8988T (cell line): Measurements from ENCODE around the gene ARNT2.

Source experiments
- DNase-seq: peaks from one replicate; pipeline ENCODE4 v3.0.0; 2011

Gene ARNT2

GRCh38 chr15:80582816-80583423 is 178.7 kb downstream of the ARNT2 start:
- DNase-seq, result no peak

DNA sequence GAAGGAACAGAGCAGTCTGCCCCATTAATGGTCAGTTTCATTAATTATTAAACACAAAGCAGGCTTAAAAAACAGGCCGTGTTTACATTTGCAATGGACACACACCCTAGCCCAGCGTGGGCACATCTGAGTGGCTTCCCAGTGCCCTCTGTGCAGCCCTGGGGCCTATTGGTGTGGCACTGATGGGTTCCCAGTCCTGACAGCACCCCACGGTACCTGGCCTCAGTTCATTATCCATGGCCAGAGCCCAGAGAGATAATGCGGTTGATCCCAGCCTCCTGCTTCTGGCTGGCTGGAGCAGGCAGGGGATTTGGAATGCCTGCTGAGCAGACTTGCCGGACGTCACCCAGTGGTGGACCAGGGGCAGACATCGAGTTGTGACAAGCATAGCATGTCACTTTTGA is 180.4 kb downstream of the ARNT2 start:
- DNase-seq, result no peak

- DNase-seq, result no peak
Observed at GRCh38 chr15:80584973-80585525, 180.9 kb downstream of the ARNT2 start.

DNA sequence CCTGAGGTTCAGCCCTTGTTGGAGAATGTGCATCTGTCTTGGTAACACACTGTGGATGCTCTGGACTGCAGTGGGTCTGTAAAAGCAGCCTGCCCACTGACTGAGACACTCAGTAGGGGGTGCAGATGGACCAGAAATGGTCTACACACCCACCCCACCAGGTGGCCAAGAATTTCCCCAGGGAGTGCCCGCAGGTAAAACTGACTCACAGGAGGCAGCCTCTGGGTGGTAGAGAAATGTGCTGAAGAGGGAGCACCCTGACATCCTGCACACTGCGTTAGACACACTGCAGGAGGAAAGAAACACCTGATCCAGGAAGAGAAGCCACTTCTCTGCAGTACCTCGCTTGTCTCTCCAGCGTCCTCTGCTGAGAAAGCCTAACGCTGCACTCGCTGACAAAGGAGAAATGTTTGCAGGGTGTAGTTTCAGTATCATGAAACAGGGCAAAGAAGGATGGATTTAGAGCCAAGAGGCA is 181.4 kb downstream of the ARNT2 start:
- DNase-seq, result no peak

GRCh38 chr15:80586161-80586560 is 182.0 kb downstream of the ARNT2 start:
- no peak for DNase-seq

DNA sequence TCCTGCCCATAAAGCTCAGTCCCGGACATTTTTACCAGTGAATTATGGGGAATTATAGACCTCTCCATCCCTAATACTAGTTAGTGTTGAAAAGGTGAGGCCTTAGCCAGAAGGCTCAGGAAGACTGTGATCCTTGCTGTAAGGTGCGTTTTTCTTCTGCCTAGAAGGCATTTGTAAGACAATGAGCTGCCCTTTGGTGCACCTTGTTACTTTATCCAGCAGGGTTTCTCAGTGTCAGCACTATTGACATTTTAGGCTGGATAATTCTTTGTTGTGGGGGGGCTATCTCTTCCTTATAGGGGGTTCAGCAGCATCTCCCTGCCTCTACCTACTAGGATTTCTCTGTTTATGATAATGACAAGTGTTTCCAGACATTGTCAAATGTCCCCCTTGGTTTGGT is 182.8 kb downstream of the ARNT2 start:
- no peak for DNase-seq

GRCh38 chr15:80587816-80588456 is 183.8 kb downstream of the ARNT2 start:
- DNase-seq, result no peak

DNA sequence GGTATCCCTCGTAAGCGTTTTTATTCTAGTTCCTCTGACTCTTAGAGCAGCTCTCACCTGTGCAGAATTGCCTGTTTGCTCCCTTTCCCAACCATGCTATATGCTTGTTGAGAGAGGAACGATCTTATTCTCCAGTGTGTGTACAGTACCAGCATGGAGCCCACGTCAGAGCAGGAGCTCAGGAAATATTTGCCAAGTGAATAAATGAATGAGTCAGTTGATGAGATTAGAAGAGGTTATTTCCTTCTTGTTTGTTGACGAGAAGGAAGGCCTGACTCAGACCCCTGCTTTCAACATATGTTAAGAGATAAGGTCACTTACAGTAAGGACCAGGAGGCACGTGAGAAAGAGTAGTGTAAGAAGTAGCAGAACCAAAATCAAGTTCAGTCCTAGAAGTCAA is 184.6 kb downstream of the ARNT2 start:
- no peak for DNase-seq

DNA sequence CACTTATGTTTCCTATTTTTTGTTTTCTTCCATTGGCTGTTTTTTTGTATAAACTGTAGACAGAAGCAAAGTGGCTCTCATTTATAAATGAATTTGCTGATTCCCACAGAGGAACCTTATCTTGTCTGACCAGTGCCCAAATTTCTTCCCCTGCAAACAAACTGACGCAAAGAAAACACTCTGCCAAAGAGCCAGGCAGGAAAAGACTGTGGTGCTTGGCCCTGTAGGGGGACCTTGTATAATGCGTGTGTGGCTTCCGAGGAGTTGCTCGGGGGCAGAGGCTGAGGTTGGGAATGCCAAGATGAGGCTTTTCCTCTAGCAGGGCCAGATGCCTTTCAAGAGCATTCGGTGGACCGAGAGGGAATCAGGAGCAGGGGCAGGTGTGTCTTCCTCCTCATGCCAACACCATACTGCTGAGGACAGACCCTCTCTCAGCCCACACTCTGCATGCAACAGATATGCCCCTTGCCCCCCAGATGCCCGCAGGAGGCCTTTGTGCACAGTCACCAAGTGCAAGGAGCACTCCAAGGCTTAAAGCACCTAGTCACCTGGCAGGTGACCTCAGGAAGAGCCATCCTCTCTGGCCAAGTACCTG is 186.7 kb downstream of the ARNT2 start:
- DNase-seq, result no peak

DNA sequence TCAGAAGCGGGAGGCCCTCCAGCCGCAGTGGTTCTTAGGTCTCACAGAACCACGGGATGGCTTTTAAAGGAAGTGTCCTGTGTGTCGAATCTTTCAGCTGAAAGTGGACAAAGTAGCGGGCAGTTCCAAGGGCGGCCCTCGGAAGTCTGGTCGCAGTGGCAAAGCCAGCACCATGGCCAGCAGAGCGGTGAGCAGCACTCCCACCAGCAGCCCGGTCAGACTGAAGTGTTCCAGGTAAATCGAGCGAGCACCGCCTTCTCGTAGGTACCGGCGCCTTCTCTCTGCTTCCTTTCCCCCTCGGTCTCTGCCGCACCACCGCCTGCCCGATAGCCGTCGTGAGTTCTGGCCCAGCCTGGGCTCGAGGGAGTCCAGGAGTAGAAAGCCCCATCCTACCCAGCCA is 187.3 kb downstream of the ARNT2 start:
- DNase-seq, result no peak

- DNase-seq, result no peak
Observed at GRCh38 chr15:80591938-80592825, 188.0 kb downstream of the ARNT2 start.

DNA sequence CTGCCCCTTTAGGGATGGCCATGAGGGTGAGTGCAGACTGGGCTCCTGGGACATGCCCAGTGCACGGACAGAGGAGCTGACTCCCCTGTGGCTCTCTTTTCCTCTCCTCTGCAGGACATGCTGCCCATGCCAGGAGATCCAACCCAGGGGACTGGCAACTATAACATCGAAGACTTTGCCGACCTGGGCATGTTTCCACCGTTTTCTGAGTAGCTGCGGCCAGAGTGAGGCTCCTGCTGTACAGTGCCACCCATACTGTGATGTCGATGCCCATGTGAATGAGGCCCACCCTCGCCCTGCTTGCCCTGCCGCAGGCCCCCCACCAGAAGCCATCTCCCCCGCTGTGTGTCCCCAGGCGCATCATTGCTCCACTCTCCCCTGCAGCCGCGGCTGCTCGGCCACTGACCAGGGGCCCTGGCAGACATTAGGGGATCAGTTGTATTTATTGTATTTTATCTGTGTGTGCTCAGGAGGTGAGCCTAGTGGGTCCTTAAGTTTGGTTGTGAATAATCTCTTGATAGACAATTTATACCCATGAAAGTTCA is 189.4 kb downstream of the ARNT2 start:
- no peak for DNase-seq

- no peak for DNase-seq
Observed at GRCh38 chr15:80594091-80594889, 190.1 kb downstream of the ARNT2 start.

DNA sequence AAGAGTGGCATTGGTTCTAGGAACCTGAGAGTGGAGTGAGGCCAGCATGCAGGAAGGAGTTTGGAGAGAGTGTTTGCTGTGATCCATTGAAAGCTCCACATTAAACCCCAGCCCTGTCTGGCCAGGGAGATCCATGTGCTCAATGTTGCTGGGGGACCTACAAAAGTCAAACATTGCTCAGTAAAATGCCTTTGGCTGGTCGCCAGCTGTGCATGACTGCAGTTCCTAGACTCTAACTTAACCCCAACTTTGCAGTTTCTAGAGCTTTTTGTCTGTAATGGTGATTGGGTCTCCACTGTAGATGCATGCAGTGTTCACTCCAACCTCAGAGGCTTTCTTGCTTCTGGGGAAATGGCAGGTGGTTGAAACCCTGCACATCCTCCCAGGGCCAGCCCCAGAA is 191.2 kb downstream of the ARNT2 start:
- DNase-seq, result no peak

- DNase-seq, result no peak
Observed at GRCh38 chr15:80596521-80596976, 192.4 kb downstream of the ARNT2 start.

DNA sequence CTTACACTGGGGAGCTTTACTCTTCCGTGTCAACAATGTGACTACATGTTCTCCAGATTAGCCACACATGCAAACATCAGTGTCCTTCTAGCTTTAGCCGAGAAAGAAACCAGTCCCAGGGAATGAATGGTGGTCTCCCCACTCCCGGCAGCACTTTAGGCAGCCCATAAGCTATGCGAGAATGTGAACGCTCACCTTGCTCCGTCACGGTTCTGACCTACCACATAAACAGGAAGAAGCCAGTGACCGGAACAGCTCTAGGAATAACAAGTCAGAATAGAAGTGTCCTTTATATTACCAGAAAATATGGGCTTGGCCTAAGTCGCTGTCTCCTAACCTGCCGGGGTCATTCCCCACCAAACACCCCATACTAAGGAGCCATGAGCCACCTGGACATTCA is 192.9 kb downstream of the ARNT2 start:
- DNase-seq, result no peak

DNA sequence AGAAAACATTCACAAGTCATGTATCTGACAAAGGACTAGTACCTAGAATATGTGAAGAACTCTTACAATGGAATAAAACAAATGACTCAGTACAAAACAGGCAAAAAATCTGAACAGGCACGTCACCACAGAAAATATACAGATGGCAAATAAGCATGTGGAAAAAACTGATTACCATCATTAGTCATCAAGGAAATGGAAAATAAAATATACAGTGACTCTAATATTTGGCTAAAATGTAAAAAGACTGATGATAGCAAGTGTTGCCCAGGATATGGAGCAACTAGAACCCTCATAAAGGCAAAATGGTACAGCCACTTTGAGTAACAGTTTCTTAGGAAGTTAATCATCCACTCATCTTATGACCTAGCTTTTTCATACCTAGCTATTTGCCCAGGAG is 195.2 kb downstream of the ARNT2 start:
- no peak for DNase-seq

DNA sequence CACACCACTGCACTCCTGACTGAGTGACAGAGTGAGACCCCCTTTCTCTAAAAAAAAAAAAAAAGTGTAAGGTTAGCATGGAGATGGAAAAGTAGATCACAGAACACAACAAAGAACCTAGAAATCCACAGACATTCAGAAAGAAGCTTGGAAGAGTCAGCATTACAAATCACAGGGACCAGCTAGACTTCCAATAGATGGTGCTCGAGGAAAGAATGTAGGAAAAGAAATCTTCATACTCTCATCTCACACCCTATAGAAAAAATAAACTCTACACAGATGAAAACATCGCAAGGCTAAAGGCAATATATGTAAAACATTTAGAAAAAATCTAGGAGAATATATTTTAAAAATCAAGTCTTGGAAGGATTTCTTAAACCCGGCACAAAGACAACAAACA is 196.4 kb downstream of the ARNT2 start:
- DNase-seq, result no peak

DNA sequence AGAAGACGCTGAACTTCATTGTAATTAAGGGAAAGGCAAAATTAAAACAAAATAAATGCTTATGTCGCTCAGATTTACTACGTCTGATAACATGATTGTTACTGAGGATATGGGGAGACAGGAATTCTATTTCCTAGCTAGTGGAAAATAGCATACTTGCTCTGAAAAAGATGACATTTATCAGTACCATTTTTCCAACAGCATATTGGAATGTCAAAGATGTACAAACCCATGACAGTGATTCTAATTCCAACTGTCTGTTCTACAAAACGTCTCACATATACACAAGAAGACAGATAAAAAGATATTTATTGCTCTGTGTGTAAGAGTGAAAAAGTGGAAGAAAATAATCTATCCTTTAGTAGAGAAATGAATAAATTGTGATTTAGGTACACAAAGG is 197.1 kb downstream of the ARNT2 start:
- no peak for DNase-seq

- no peak for DNase-seq
Observed at GRCh38 chr15:80604583-80605575, 200.7 kb downstream of the ARNT2 start.
